GM12891 (cell line): ENCODE results near the gene NPVF. TPM values are rescaled to one million over a fixed set of nuclear protein-coding genes. Genes with fewer than 3 reads are reported as not detected.

Source experiments
- DNase-seq: peaks from one replicate; pipeline ENCODE4 v3.0.0; 2011; ENCODE audit warnings: low spot score; ENCODE audit not compliant: insufficient read length
- FAIRE-seq: peaks from 2 replicates; lab custom pipeline; 2011; peaks lifted over from hg19 to GRCh38; lab: Jason Lieb, UNC
- PAX5 ChIP-seq: IDR thresholded peaks from 2 replicates; pipeline ENCODE4 v1.6.1; 2011; ENCODE audit warnings: low read length, moderate library complexity, mild to moderate bottlenecking; ENCODE audit not compliant: insufficient read depth, severe bottlenecking
- POLR2A ChIP-seq: IDR thresholded peaks from 2 replicates; pipeline ENCODE4 v1.6.1; 2011; ENCODE audit warnings: low read depth, low read length, control low read depth
- POLR2AphosphoS5 ChIP-seq: IDR thresholded peaks from 2 replicates; pipeline ENCODE4 v1.6.1; 2011; ENCODE audit warnings: low read depth, low read length, control low read depth
- POU2F2 ChIP-seq: IDR thresholded peaks from 2 replicates; pipeline ENCODE4 v1.6.1; 2011; ENCODE audit warnings: low read depth, mild to moderate bottlenecking, control low read depth, low read length, moderate library complexity
- SPI1 ChIP-seq: IDR thresholded peaks from 2 replicates; pipeline ENCODE4 v1.6.1; 2011; ENCODE audit warnings: low read depth, low read length, control low read depth
- TAF1 ChIP-seq: IDR thresholded peaks from 2 replicates; pipeline ENCODE4 v1.6.1; 2011; ENCODE audit warnings: low read depth, low read length, control low read depth
- polyA plus RNA-seq: library from polyadenylated mRNA; unstranded; fragments of >200 nt; gene quantifications from one replicate; pipeline ENCODE4 v1.2.1, GENCODE V29; 2012; ENCODE audit warnings: low read depth, missing spikeins, inconsistent platforms; ENCODE audit not compliant: missing spikeins

The NPVF gene, protein sequence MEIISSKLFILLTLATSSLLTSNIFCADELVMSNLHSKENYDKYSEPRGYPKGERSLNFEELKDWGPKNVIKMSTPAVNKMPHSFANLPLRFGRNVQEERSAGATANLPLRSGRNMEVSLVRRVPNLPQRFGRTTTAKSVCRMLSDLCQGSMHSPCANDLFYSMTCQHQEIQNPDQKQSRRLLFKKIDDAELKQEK
- not detected for polyA plus RNA-seq

DNA sequence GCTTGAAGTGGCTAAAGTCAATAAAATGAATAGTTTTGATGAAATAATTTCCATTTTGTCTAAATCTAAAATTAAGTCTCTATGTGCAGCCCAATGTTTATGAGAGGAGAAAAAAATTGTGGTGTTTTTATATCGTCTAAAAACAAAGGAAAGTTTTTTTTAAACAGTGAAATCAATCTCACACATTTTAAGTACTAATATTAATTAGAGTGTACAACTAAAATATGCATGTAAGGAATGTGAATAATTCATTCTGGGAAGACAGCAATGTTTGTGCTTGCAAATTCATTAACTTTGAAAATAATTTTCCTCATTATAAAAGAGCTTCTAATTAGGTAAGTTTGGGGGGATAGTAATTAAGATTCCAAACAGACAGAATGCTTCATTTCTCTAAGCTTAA, at the start of gene NPVF:
NPVF (minus strand) TSS at position 101 of the 400 bp plus-strand sequence; CDS start at position 54, 47 bp downstream.
- FAIRE-seq: no peak
- DNase-seq: no peak
- TF ChIP-seq PAX5 (no peak), POLR2A (no peak), SPI1 (no peak), POU2F2 (no peak), POLR2AphosphoS5 (no peak), TAF1 (no peak)

DNA sequence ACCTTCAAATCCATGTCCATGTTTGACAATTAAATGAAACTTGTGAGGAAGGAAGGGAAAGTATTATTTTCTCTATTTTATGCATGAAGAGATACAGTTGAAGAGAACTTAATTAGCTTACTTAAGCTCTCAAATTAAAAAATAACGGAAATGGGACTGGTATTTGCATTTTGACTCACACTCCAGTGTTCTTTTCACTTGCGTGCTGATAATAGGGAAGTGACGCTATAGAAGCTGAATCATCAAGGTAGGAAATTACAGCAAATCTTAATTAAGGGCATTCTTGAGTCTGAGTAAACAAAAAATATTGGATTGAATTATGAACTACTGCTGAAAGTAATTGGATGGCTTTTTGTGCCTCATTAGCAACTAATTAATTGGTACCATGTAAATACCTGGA, 44.0 kb upstream of the NPVF start:
- FAIRE-seq (no peak), DNase-seq (no peak)
- no peak for TF ChIP-seq POU2F2
- no peak for TF ChIP-seq TAF1
- peak; percentile 76 for TF ChIP-seq SPI1
- no peak for TF ChIP-seq POLR2AphosphoS5
- TF ChIP-seq POLR2A: no peak
- no peak for TF ChIP-seq PAX5

DNA sequence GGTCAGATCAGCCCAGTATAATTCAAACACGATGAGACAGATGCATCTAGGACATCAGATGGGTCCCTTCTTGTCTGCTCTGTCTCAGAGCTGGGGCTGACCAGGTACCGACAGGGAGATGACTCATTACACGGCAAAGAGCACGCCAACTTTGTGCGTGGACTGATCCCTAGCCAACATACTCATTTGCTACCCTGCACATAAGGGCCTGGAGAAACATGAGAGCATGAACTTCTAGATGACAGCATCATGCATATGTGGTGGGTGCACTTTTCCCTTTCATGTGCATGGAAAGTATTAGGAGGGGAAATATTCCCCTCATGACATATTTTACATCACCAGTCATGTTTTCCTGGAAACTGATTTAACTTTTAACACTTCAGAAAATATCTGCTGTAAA, 35.1 kb upstream of the NPVF start:
- no peak for FAIRE-seq
- TF ChIP-seq TAF1 (no peak), SPI1 (no peak), PAX5 (no peak), POU2F2 (no peak), POLR2AphosphoS5 (no peak)
- DNase-seq: no peak

DNA sequence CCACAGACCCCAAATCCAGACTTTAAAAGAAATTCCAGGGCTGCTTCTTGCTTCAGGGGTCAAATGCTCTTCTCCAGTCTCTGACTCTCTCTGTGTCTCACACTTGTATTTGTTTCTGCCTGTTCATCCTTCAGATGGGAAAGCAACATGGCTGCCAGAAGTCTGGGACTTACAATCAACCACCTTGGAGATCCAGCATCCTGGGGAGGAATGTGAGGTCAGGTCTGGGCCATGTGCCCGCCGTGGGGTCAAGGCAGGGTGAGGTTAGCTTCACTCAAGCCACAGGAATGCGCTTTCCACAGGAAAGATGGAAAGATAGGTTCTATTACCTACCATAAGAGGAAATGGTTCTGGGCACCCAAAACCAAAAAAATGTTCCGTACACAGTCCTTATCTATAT, 34.3 kb upstream of the NPVF start:
- DNase-seq: no peak
- no peak for FAIRE-seq
- no peak for TF ChIP-seq TAF1
- no peak for TF ChIP-seq POLR2A
- no peak for TF ChIP-seq SPI1
- TF ChIP-seq POLR2AphosphoS5: no peak
- TF ChIP-seq PAX5: no peak
- TF ChIP-seq POU2F2: no peak

DNA sequence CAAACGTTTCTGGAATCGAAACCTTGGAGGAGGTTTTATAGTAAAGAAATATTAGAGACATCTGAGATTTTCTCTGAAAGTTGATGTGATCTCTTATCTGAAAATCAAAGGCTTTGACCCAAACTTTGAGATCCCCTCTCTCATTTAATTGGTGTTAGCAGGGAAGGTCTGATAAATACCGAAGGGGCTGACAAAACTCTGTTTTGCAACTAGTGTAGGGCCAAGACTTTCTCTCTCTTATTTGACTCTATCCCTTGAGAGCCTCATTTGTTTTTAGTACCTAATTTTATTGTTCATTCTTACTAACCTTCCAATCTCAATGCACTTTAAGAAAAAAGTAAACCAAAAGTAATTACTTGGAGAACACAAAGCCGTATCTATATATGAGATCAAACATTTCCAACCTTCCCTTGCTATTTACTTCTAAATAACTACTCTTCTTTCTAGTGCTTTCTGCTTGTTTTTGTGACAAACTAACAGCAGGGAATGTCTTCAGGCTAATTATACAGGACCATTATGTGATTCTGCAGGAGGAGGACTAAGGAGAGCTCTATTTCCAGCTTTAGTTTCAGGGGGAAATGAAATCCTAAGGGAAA, 33.4 kb upstream of the NPVF start:
- FAIRE-seq (no peak), DNase-seq (no peak)
- no peak for TF ChIP-seq POU2F2

DNA sequence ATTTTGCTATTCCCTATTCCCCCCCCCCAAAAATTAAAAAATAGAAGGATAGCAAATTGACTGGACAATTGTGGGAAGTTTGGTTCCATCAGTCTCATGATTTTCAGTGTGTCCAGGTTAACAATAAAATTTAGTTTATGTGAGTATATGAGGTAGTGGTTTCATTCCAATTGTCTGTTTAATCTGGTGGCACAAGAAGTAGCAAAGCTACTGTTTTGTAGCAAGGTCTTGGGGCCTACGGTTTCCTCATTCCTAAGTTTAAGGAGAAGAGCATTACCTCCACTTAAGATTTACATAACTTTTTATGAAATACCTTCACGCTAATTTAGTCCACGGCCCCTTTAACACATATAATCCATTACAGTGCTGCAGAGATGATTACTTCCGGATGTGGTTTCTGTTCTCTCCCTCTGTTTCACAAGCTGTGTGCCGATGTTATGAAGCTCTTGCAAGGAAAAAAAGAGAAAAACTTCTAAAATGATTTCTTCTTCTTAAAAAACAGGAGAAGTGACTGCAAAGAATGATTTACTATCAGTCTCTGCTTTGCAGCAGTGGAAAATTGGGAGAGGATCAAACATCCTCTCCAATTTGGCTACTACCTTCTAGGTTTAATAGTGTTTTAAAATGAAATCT, 32.7 kb upstream of the NPVF start:
- DNase-seq (peak; percentile 14), FAIRE-seq (no peak)
- TF ChIP-seq POLR2A (no peak), SPI1 (no peak), PAX5 (no peak), TAF1 (no peak), POU2F2 (no peak), POLR2AphosphoS5 (no peak)

DNA sequence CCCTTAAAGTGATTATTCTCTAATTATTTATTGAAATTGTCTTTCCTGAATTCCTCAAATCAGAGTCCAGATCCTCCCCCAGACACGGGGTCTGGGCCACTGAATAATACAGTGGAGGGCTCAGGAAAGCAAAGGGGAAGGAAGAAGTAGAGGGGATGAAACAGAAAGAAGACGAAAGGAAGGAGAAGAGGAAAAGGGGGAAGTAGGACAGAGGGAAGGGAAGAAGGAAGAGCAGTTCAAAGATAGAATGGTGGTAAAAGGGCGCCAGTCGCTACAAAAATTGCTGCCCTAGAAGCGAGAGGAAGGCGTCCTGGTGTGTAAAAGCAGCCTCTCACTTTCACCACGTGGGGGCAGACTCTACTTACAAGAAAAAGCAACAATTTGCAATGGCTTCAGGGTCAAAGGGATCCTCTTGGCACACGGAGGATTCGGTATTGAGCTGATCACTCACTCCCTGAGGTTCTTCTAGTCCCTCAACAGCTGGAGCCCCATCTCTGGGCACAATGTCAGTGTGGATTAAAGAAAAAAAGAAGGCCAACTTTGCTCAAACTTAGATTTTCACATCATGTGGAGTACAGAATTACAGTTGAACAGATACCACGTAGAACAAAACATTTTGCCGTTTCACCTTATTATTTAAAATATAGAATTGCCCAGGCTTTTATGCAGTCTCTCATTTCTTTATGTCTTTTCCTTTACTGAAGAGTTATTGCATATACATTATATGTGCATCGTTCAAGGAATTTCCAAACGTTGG, 31.4 kb upstream of the NPVF start:
- FAIRE-seq (peak; percentile 85), DNase-seq (peak; percentile 30)
- TF ChIP-seq PAX5 (no peak), POLR2A (no peak), TAF1 (no peak), POLR2AphosphoS5 (no peak), POU2F2 (no peak), SPI1 (no peak)

DNA sequence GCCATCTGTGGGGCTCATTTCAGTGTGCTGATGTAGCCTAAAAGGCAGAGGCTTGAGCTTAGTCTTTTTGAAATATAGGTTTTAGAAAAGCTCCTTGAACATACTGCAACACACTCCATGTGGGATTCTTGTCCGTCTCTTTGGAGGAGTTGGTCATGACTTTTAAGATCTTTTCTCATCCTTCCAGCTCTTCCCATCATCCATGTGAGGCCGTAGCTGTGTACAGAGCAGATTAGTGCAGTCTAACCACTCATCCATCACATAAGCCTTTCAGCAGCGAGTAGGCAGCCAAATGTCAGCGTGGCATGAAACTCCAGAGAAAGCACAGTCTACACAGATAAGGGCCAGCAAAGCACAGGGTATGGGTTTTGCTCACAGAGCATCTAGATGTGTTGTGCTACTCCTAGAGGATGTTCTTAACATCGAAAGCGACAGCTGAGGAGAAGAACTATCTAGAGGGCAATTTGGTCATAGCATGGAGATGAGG, 28.1 kb upstream of the NPVF start:
- DNase-seq (no peak), FAIRE-seq (no peak)
- TF ChIP-seq POU2F2 (no peak), POLR2AphosphoS5 (no peak), SPI1 (no peak), TAF1 (no peak), POLR2A (no peak), PAX5 (no peak)

DNA sequence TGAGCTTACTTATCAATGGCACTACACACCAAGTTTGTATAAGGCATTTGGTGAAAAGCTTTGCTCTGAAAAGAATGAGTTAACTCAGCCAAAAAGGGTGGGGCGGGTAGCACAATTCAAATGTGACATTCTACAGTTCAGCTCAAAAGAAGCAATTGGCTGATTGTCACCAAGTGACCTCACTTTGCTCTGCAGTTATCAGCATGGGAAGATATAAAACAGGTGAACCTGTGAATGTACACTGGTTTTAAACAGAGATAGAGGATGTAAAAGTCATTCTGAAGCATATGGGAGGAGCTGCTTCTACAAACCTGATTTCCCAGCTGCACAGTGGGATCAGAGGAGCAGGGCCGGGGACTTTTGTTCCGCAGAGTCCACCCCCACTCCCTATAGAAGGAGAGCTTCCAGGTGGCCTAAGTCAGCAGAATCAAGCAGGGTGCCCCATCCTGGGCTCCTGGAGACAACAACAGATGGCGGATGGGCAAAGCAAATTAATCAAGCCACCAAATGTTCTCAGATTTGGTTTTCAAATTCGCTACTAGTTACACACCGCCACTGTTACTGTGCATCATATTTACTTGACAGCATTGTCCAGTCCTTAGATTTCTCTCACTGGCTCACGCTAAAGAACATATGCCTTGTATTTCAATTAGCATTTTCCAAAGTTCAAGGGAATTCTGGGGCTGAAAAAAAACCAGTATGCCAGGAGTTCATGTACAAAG, 27.5 kb upstream of the NPVF start:
- TF ChIP-seq POLR2AphosphoS5: no peak
- FAIRE-seq: no peak
- DNase-seq: no peak
